Progenitor cell of endocrine pancreas (in vitro differentiated cells): Measurements from ENCODE around the gene PGAM4. TPM values are rescaled to one million over a fixed set of nuclear protein-coding genes. Genes with fewer than 3 reads are reported as not detected.
"Not testable (repeated sequence)": the region's sequence is repeated elsewhere in the genome, so short reads cannot be mapped to it uniquely, and the experiment has no call there.

ENCODE experiments used
- DNase-seq: peaks from one replicate; pipeline ENCODE4 v3.0.0; 2021; ENCODE audit warnings: low spot score; ENCODE audit not compliant: unreplicated experiment
- H3K27ac Mint-ChIP-seq: 2 replicates; pipeline ENCODE4 v1.8.0; 2021; ENCODE audit warnings: mild to moderate bottlenecking, moderate library complexity, mixed read lengths
- H3K27me3 Mint-ChIP-seq: 2 replicates; pipeline ENCODE4 v1.8.0; 2021; ENCODE audit warnings: mixed read lengths
- H3K36me3 Mint-ChIP-seq: 2 replicates; pipeline ENCODE4 v1.8.0; 2022; ENCODE audit warnings: mixed read lengths; ENCODE audit not compliant: insufficient read depth
- H3K4me1 Mint-ChIP-seq: 2 replicates; pipeline ENCODE4 v1.8.0; 2021; ENCODE audit warnings: low read depth, mixed read lengths
- H3K4me3 Mint-ChIP-seq: 2 replicates; pipeline ENCODE4 v1.8.0; 2021; ENCODE audit warnings: low read depth, mild to moderate bottlenecking, moderate library complexity, mixed read lengths
- H3K9me3 Mint-ChIP-seq: 2 replicates; pipeline ENCODE4 v1.8.0; 2021; ENCODE audit warnings: low read depth, mixed read lengths
- CTCF ChIP-seq: fragments of 200-600 bp; sonication (generic); IDR thresholded peaks from one replicate; pipeline ENCODE4 v1.5.0; 2021; ENCODE audit warnings: antibody characterized with exemption, mild to moderate bottlenecking; ENCODE audit not compliant: unreplicated experiment
- total RNA-seq: library from RNA; stranded (reverse); gene quantifications from 2 replicates; pipeline ENCODE4 v1.2.1, GENCODE V29; 2021

Gene PGAM4
- total RNA-seq, 1 donor from 2014 or later: not detected

- H3K27me3 Mint-ChIP-seq: no peaks in the 10 kb centered on the region
- peaks cover 7% of the 10 kb centered on the region for H3K9me3 Mint-ChIP-seq
- H3K4me3 Mint-ChIP-seq: no peak overlapping the region
- H3K36me3 Mint-ChIP-seq: peaks cover 4% of the 10 kb centered on the region
- no peaks in the 10 kb centered on the region for H3K4me1 Mint-ChIP-seq
- DNase-seq: no peak
- no peak for TF ChIP-seq CTCF
- H3K27ac Mint-ChIP-seq: no peak overlapping the region
Measured at GRCh38 chrX:77935886-77936285, 33.6 kb downstream of the PGAM4 start.

- DNase-seq: no peak
- peaks cover 12% of the 10 kb centered on the region for H3K36me3 Mint-ChIP-seq
- TF ChIP-seq CTCF: no peak
- H3K4me3 Mint-ChIP-seq: no peak overlapping the region
- no peaks in the 10 kb centered on the region for H3K4me1 Mint-ChIP-seq
- H3K27me3 Mint-ChIP-seq: no peaks in the 10 kb centered on the region
- H3K9me3 Mint-ChIP-seq: peaks cover 20% of the 10 kb centered on the region
- no peak overlapping the region for H3K27ac Mint-ChIP-seq
Measured at GRCh38 chrX:77930581-77930980, 38.9 kb downstream of the PGAM4 start.

- Mint-ChIP-seq H3K27ac (no peak overlapping the region), H3K9me3 (peaks cover 20% of the 10 kb centered on the region), H3K27me3 (no peaks in the 10 kb centered on the region), H3K4me3 (no peak overlapping the region), H3K4me1 (no peaks in the 10 kb centered on the region), H3K36me3 (peaks cover 8% of the 10 kb centered on the region)
- TF ChIP-seq CTCF: no peak
- DNase-seq: no peak
Measured at GRCh38 chrX:77925764-77926163, 43.7 kb downstream of the PGAM4 start.

- no peak overlapping the region for H3K4me3 Mint-ChIP-seq
- no peak overlapping the region for H3K27ac Mint-ChIP-seq
- no peaks in the 10 kb centered on the region for H3K4me1 Mint-ChIP-seq
- no peaks in the 10 kb centered on the region for H3K27me3 Mint-ChIP-seq
- TF ChIP-seq CTCF: no peak
- no peak for DNase-seq
- H3K36me3 Mint-ChIP-seq: peaks cover 1% of the 10 kb centered on the region
- peaks cover 13% of the 10 kb centered on the region for H3K9me3 Mint-ChIP-seq
Measured at GRCh38 chrX:77924320-77924859, 45.0 kb downstream of the PGAM4 start.

GRCh38 chrX:77922787-77923186 is 46.7 kb downstream of the PGAM4 start:
- TF ChIP-seq CTCF: no peak
- Mint-ChIP-seq H3K36me3 (peaks cover 1% of the 10 kb centered on the region), H3K27ac (no peak overlapping the region), H3K4me1 (no peaks in the 10 kb centered on the region), H3K9me3 (peaks cover 8% of the 10 kb centered on the region), H3K27me3 (no peaks in the 10 kb centered on the region), H3K4me3 (no peak overlapping the region)
- DNase-seq: no peak

GRCh38 chrX:77919370-77919769 is 50.1 kb downstream of the PGAM4 start:
- not testable (repeated sequence) for H3K4me1 Mint-ChIP-seq, H3K36me3 Mint-ChIP-seq, H3K4me3 Mint-ChIP-seq, H3K27ac Mint-ChIP-seq, DNase-seq, H3K27me3 Mint-ChIP-seq
- peaks cover 13% of the 10 kb centered on the region for H3K9me3 Mint-ChIP-seq
